GM18502 (cell line): ENCODE data around the gene PIGP.
"Not testable (repeated sequence)": the region's sequence is repeated elsewhere in the genome, so short reads cannot be mapped to it uniquely, and the experiment has no call there.

Source experiments
- ATAC-seq: cut with Tn5 transposase; IDR thresholded peaks from one replicate; pipeline ENCODE4 v1.9.1; 2021; ENCODE audit warnings: mild to moderate bottlenecking; ENCODE audit not compliant: unreplicated experiment, poor library complexity

PIGP gene

GRCh38 chr21:37076087-37076850 lies 3.4 kb upstream of the PIGP start:
- no peak for ATAC-seq

GRCh38 chr21:37075214-37075770 lies 2.4 kb upstream of the PIGP start:
- ATAC-seq, result no peak

- no peak for ATAC-seq
These were observed 1.7 kb upstream of the PIGP start for GRCh38 chr21:37074546-37074945.

- ATAC-seq, result no peak
These were observed 1.3 kb upstream of the PIGP start for GRCh38 chr21:37074197-37074510.

GRCh38 chr21:37073417-37074196 lies 736 bp upstream of the PIGP start:
- peak; percentile 38 for ATAC-seq

- peak; percentile 38 for ATAC-seq
These were observed 440 bp downstream of the PIGP start for GRCh38 chr21:37072274-37072987.

GRCh38 chr21:37071561-37072273 lies 1.2 kb downstream of the PIGP start:
- no peak for ATAC-seq

- ATAC-seq, result no peak
These were observed 7.2 kb downstream of the PIGP start for GRCh38 chr21:37065561-37066177.

- ATAC-seq, result no peak
These were observed 8.0 kb downstream of the PIGP start for GRCh38 chr21:37064841-37065240.

- ATAC-seq, result no peak
These were observed 9.4 kb downstream of the PIGP start for GRCh38 chr21:37063433-37063832.

GRCh38 chr21:37062593-37062935 lies 10.3 kb downstream of the PIGP start:
- no peak for ATAC-seq

- no peak for ATAC-seq
These were observed 10.8 kb downstream of the PIGP start for GRCh38 chr21:37061926-37062592.

- ATAC-seq, result no peak
These were observed 12.6 kb downstream of the PIGP start for GRCh38 chr21:37060296-37060695.

- ATAC-seq, result no peak
These were observed 13.7 kb downstream of the PIGP start for GRCh38 chr21:37059181-37059580.

GRCh38 chr21:37058261-37058660 lies 14.6 kb downstream of the PIGP start:
- no peak for ATAC-seq

- no peak for ATAC-seq
These were observed 15.3 kb downstream of the PIGP start for GRCh38 chr21:37057614-37058013.

GRCh38 chr21:37055271-37055855 lies 17.5 kb downstream of the PIGP start:
- ATAC-seq, result no peak

GRCh38 chr21:37049741-37050140 lies 23.1 kb downstream of the PIGP start:
- not testable (repeated sequence) for ATAC-seq

- ATAC-seq, result no peak
These were observed 25.8 kb downstream of the PIGP start for GRCh38 chr21:37047079-37047478.
